K562 (cell line): Measurements from ENCODE around the gene LRRC7. TPM values are rescaled to one million over a fixed set of nuclear protein-coding genes. Genes with fewer than 3 reads are reported as not detected.

Experiments
- ATAC-seq: fragments of 200-7000 bp; cut with Tn5 transposase; 3 replicates; pipeline ENCODE4 v1.9.1; 2020; ENCODE audit warnings: moderate library complexity
- BruUV-seq: library from RNA; stranded (reverse); fragments of 400-500 nt; replicated peaks from 2 replicates; lab custom pipeline; 2021; lab: Mats Ljungman, UMichigan
- CTCF ChIA-PET: fragments of 300-600 bp; formaldehyde crosslinking; extraction: SDS; loops from one replicate; lab custom pipeline; 2021; ENCODE audit warnings: low intra/inter-chr PET ratio; lab: Yijun Ruan, JAX
- POLR2A ChIA-PET: fragments of 300-600, 350-650 bp; sonication (Branson Sonifier 250); formaldehyde crosslinking; extraction: SDS; loops from one replicate; lab custom pipeline; 2021; ENCODE audit warnings: antibody characterized with exemption, inconsistent platforms; lab: Yijun Ruan, JAX
- DNase-seq, 4 experiments: peaks; one replicate each; pipeline versions ENCODE4 v3.0.0 to v3.0.0-alpha.2; 2011 to 2018; ENCODE audit warnings: low spot score in 3 of 4, mixed read lengths in 3 of 4; ENCODE audit errors: extremely low read depth in 1 of 4
- FAIRE-seq: peaks from 2 replicates; lab custom pipeline; 2011; peaks lifted over from hg19 to GRCh38; lab: Jason Lieb, UNC
- H2AFZ ChIP-seq: 2 replicates; pipeline ENCODE4 v1.6.0; 2011; ENCODE audit warnings: low read depth, low read length, control low read depth, inconsistent platforms
- H3K27ac ChIP-seq: fragments of 200-600 bp; 3 replicates; pipeline ENCODE4 v1.8.0; 2011; ENCODE audit warnings: low read depth, mild to moderate bottlenecking, control low read depth, inconsistent platforms, low read length, moderate library complexity, mixed read lengths; ENCODE audit errors: extremely low read depth
- H3K27me3 ChIP-seq, 2 experiments: fragments of 300-600 bp in 1 of 2; 2 replicates in 1 of 2; 3 replicates in 1 of 2; pipeline versions ENCODE4 v1.6.0 to v1.8.0; 2011; ENCODE audit warnings: inconsistent platforms in 2 of 2, low read length in 2 of 2, mild to moderate bottlenecking in 1 of 2, mixed read lengths in 1 of 2, moderate library complexity in 1 of 2; ENCODE audit not compliant: control insufficient read depth in 2 of 2, insufficient read depth in 2 of 2
- H3K36me3 ChIP-seq: fragments of 300-600 bp; 3 replicates; pipeline ENCODE4 v1.8.0; 2011; ENCODE audit warnings: mild to moderate bottlenecking, low read length, inconsistent platforms; ENCODE audit not compliant: control insufficient read depth, insufficient read depth
- H3K4me1 ChIP-seq, 2 experiments: fragments of 200-600 bp in 1 of 2; replicated peaks in 1 of 2; 2 replicates in 1 of 2; 3 replicates in 1 of 2; pipeline versions ENCODE4 v1.5.1 to v1.8.0; 2011; ENCODE audit warnings: inconsistent platforms in 2 of 2, low read length in 2 of 2, mild to moderate bottlenecking in 1 of 2, mixed read lengths in 1 of 2, moderate library complexity in 1 of 2; ENCODE audit not compliant: control insufficient read depth in 2 of 2, insufficient read depth in 2 of 2
- H3K4me2 ChIP-seq: 2 replicates; pipeline ENCODE4 v1.6.1; 2011; ENCODE audit warnings: low read length, control low read depth, inconsistent platforms, mixed read lengths; ENCODE audit not compliant: insufficient read depth
- H3K4me3 ChIP-seq: fragments of 200-600 bp; sonication (generic), shearing (Covaris generic); 2 replicates; pipeline ENCODE4 v1.5.1; 2016; ENCODE audit warnings: control low read depth, inconsistent platforms
- H3K79me2 ChIP-seq: fragments of 200-600 bp; 3 replicates; pipeline ENCODE4 v1.8.0; 2011; ENCODE audit warnings: low read length, inconsistent platforms; ENCODE audit not compliant: control insufficient read depth, insufficient read depth
- H3K9ac ChIP-seq, 2 experiments: 2 replicates each; pipeline versions ENCODE4 v1.6.0 to v1.6.1; 2011; ENCODE audit warnings: low read depth in 2 of 2, low read length in 2 of 2, control low read depth in 1 of 2, inconsistent platforms in 1 of 2, mild to moderate bottlenecking in 1 of 2, mixed read lengths in 1 of 2; ENCODE audit not compliant: insufficient read depth in 1 of 2
- H3K9me1 ChIP-seq: one replicate; pipeline ENCODE4 v1.6.0; 2011; ENCODE audit warnings: inconsistent platforms, mild to moderate bottlenecking, low read length, moderate library complexity; ENCODE audit not compliant: control insufficient read depth, insufficient read depth
- H3K9me3 ChIP-seq: replicated peaks from 2 replicates; pipeline ENCODE4 v1.5.1; 2011; ENCODE audit warnings: low read depth, low read length, inconsistent platforms; ENCODE audit not compliant: control insufficient read depth, insufficient read depth
- H4K20me1 ChIP-seq: replicated peaks from 2 replicates; pipeline ENCODE4 v1.6.1; 2011; ENCODE audit warnings: low read length, inconsistent platforms, mixed read lengths; ENCODE audit not compliant: control insufficient read depth, insufficient read depth
- CREM ChIP-seq: IDR thresholded peaks from 2 replicates; pipeline ENCODE4 v1.6.1; 2014; ENCODE audit warnings: antibody characterized with exemption, low read depth
- NBN ChIP-seq: fragments of 450-650 bp; IDR thresholded peaks from 2 replicates; pipeline ENCODE4 v1.6.1; 2016; ENCODE audit warnings: low read depth, mild to moderate bottlenecking
- ZNF444 ChIP-seq: fragments of 250-450 bp; sonication (Bioruptor Pico); IDR thresholded peaks from 2 replicates; pipeline ENCODE4 v1.4.0; 2020; ENCODE audit warnings: mild to moderate bottlenecking, moderate library complexity
- WGBS: fragments of 100-300 bp; shearing (Covaris generic); methylation state at CpG from one replicate; pipeline ENCODE4 v1.1.6; 2016; ENCODE audit warnings: low coverage, mixed read lengths; ENCODE audit not compliant: insufficient coverage; ENCODE audit errors: missing lambda C conversion rate; 5-methylcytosine and 5-hydroxymethylcytosine counted together
- in situ Hi-C: fragments of 300-500 bp; cut with MboI; formaldehyde crosslinking; loops from 4 replicates; pipeline ENCODE4 v1.15.0; 2018; ENCODE audit warnings: inconsistent platforms, mixed read lengths
- intact Hi-C: fragments of 100-400 bp; cut with micrococcal nuclease; formaldehyde crosslinking; loops from 2 replicates; pipeline ENCODE4 v1.14.2; 2022
- polyA plus RNA-seq, 8 experiments: library from polyadenylated mRNA; depleted of rRNA in 4 of 8; stranded (reverse) in 5 of 8; unstranded in 3 of 8; fragments of >200 nt; fragmentation: Nextera tagmentation in 2 of 8; fragmentation: Illumina TruSeq in 1 of 8; extraction: Ambion mirVana in 2 of 8; extraction: Trizol in 1 of 8; gene quantifications; 2 replicates each; pipeline versions ENCODE4 v1.2.1 to v1.2.3, GENCODE V29; 2011 to 2014; ENCODE audit warnings: inconsistent platforms in 1 of 8, missing spikeins in 1 of 8
- total RNA-seq, 7 experiments: library from RNA; depleted of rRNA in 6 of 7; stranded (reverse); fragments of >200 nt in 6 of 7; fragmentation: Illumina TruSeq in 2 of 7; extraction: Trizol in 2 of 7; gene quantifications; 2 replicates each; pipeline versions ENCODE4 v1.2.1 to v1.2.3, GENCODE V29; 2011 to 2021; ENCODE audit warnings: low replicate concordance in 1 of 7
- TF ChIP-seq, protein P1 (sequence below), 2 experiments: fragments of 450-650 bp in 1 of 2; sonication (generic) in 1 of 2; formaldehyde crosslinking in 1 of 2; IDR thresholded peaks in 1 of 2; conservative IDR thresholded peaks in 1 of 2; 2 replicates each; pipeline versions ENCODE4 v1.6.1 to v1.8.1; 2016 to 2023; ENCODE audit warnings: mild to moderate bottlenecking in 2 of 2, moderate library complexity in 2 of 2, inconsistent platforms in 1 of 2, missing genetic modification reagents in 1 of 2
- TF ChIP-seq, protein P2 (sequence below): fragments of 250-450 bp; sonication (Bioruptor Pico); IDR thresholded peaks from 2 replicates; pipeline ENCODE4 v1.9.0; 2021; ENCODE audit warnings: mild to moderate bottlenecking, inconsistent platforms

Gene LRRC7
- total and polyA plus RNA-seq, 9 of the 15 experiments (the other 6 are each of a cell fraction or from before 2014, with no cell fraction given), result 0.09 to 0.94 (median 0.49) TPM

DNA sequence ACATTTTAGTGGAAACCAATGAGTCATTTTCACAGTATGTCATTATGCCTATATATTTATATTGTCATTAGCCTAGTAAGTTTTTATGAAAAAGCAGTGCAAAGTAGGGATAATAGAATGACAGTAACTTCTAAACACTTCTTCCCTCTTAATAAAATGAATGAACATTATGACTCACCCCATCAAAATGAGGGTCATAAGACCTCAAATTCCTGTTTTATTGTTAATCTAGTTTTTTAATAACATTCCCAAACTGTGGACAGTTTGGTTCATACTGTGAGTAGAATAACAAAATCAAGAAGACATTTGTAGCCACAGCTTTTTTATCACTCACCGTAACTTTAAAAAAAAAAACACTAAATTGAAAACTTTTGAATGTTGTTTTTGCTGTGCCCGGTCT, 477.1 kb downstream of the LRRC7 start:
- no peak overlapping the region; the same call in 1 of the 2 replicates for H2AFZ ChIP-seq

More for the DNA sequence above, 477.1 kb downstream of the LRRC7 start:
- FAIRE-seq, result no peak
- intact Hi-C loops, result no loop called here
- no peak overlapping the region for H3K4me3 ChIP-seq
- H3K36me3 ChIP-seq, result no peaks in the 10 kb centered on the region
- POLR2A ChIA-PET, result no interaction called here
- in situ Hi-C loops, result no loop called here
- no peaks in the 10 kb centered on the region for H3K9me3 ChIP-seq
- H3K9me1 ChIP-seq, result no peaks in the 10 kb centered on the region
- 81% methylated on average over 2 of the region's 2 CpGs for WGBS
- H3K4me1 ChIP-seq, result peaks cover 0 to 31% of the 10 kb centered on the region in 2 experiments; a peak in 3 of 5 replicates
- CTCF ChIA-PET, result no interaction called here
- H3K27me3 ChIP-seq, result no peaks in the 10 kb centered on the region
- no TSS peak for BruUV-seq
- no peak for TF ChIP-seq CREM
- no peak for TF ChIP-seq NBN
- TF ChIP-seq, protein P1, sequence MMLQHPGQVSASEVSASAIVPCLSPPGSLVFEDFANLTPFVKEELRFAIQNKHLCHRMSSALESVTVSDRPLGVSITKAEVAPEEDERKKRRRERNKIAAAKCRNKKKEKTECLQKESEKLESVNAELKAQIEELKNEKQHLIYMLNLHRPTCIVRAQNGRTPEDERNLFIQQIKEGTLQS (IDR thresholded peaks at IDR 0.05), result 0 out of 2 replicates have a peak, but pooled peaks have one; percentile 13
- TF ChIP-seq, protein P1 (CRISPR knock-in tag; conservative IDR thresholded peaks at IDR 0.05), result no peak
- TF ChIP-seq, protein P2, sequence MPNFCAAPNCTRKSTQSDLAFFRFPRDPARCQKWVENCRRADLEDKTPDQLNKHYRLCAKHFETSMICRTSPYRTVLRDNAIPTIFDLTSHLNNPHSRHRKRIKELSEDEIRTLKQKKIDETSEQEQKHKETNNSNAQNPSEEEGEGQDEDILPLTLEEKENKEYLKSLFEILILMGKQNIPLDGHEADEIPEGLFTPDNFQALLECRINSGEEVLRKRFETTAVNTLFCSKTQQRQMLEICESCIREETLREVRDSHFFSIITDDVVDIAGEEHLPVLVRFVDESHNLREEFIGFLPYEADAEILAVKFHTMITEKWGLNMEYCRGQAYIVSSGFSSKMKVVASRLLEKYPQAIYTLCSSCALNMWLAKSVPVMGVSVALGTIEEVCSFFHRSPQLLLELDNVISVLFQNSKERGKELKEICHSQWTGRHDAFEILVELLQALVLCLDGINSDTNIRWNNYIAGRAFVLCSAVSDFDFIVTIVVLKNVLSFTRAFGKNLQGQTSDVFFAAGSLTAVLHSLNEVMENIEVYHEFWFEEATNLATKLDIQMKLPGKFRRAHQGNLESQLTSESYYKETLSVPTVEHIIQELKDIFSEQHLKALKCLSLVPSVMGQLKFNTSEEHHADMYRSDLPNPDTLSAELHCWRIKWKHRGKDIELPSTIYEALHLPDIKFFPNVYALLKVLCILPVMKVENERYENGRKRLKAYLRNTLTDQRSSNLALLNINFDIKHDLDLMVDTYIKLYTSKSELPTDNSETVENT (CRISPR knock-in tag), result no peak
- TF ChIP-seq ZNF444 (CRISPR knock-in tag), result no peak
- H3K27ac ChIP-seq, result no peak overlapping the region
- H3K4me2 ChIP-seq, result no peak overlapping the region
- no peaks in the 10 kb centered on the region for H3K79me2 ChIP-seq
- H3K9ac ChIP-seq, result no peak overlapping the region
- no peak for ATAC-seq
- no peaks in the 10 kb centered on the region for H4K20me1 ChIP-seq
- DNase-seq, result no peak
